HG03139 (cell line): ENCODE results near the gene GTF2H1.
"Not testable (repeated sequence)": the region's sequence is repeated elsewhere in the genome, so short reads cannot be mapped to it uniquely, and the experiment has no call there.

Experiments
- ATAC-seq: cut with Tn5 transposase; IDR thresholded peaks from one replicate; pipeline ENCODE4 v1.9.1; 2021; ENCODE audit not compliant: unreplicated experiment

The GTF2H1 gene

GRCh38 chr11:18317551-18317950 is 4.8 kb upstream of the GTF2H1 start:
- ATAC-seq = no peak

GRCh38 chr11:18319914-18320313 is 2.5 kb upstream of the GTF2H1 start:
- ATAC-seq = no peak

- no peak for ATAC-seq
Observed at GRCh38 chr11:18320617-18321016, 1.8 kb upstream of the GTF2H1 start.

GRCh38 chr11:18321578-18321968 is 794 bp upstream of the GTF2H1 start:
- no peak for ATAC-seq

- no peak for ATAC-seq
Observed at GRCh38 chr11:18322818-18323570, 627 bp downstream of the GTF2H1 start.

GRCh38 chr11:18323881-18324280 is 1.5 kb downstream of the GTF2H1 start:
- ATAC-seq = not testable (repeated sequence)

GRCh38 chr11:18324381-18324780 is 2.0 kb downstream of the GTF2H1 start:
- no peak for ATAC-seq

- peak; percentile 65 for ATAC-seq
Observed at GRCh38 chr11:18329196-18329870, 7.0 kb downstream of the GTF2H1 start.

- ATAC-seq = no peak
Observed at GRCh38 chr11:18330921-18331320, 8.6 kb downstream of the GTF2H1 start.

- no peak for ATAC-seq
Observed at GRCh38 chr11:18332302-18332701, 9.9 kb downstream of the GTF2H1 start.

GRCh38 chr11:18332891-18333290 is 10.5 kb downstream of the GTF2H1 start:
- ATAC-seq = no peak

- ATAC-seq = no peak
Observed at GRCh38 chr11:18347471-18348125, 25.2 kb downstream of the GTF2H1 start.

- no peak for ATAC-seq
Observed at GRCh38 chr11:18352581-18352980, 30.2 kb downstream of the GTF2H1 start.

GRCh38 chr11:18358646-18359045 is 36.3 kb downstream of the GTF2H1 start:
- no peak for ATAC-seq

- no peak for ATAC-seq
Observed at GRCh38 chr11:18361154-18361553, 38.8 kb downstream of the GTF2H1 start.

- no peak for ATAC-seq
Observed at GRCh38 chr11:18364495-18365073, 42.2 kb downstream of the GTF2H1 start.

GRCh38 chr11:18365741-18366140 is 43.4 kb downstream of the GTF2H1 start:
- ATAC-seq = no peak

GRCh38 chr11:18366286-18366685 is 43.9 kb downstream of the GTF2H1 start:
- ATAC-seq = no peak

- no peak for ATAC-seq
Observed at GRCh38 chr11:18367431-18367830, 45.1 kb downstream of the GTF2H1 start.

- no peak for ATAC-seq
Observed at GRCh38 chr11:18368221-18368620, 45.9 kb downstream of the GTF2H1 start.

GRCh38 chr11:18369398-18369797 is 47.0 kb downstream of the GTF2H1 start:
- no peak for ATAC-seq

- no peak for ATAC-seq
Observed at GRCh38 chr11:18371279-18371678, 48.9 kb downstream of the GTF2H1 start.
